ES-I3 (cell line): Measurements from ENCODE around the gene PC.

Experiments used
- H3K36me3 ChIP-seq: 2 replicates; pipeline ENCODE4 v1.6.1; 2013; ENCODE audit warnings: mild to moderate bottlenecking, low read length, control low read depth, moderate library complexity; ENCODE audit not compliant: insufficient read depth
- H3K4me1 ChIP-seq: 2 replicates; pipeline ENCODE4 v1.6.1; 2013; ENCODE audit warnings: mild to moderate bottlenecking, control low read depth, low read length; ENCODE audit not compliant: insufficient read depth
- H3K9ac ChIP-seq: 2 replicates; pipeline ENCODE4 v1.6.1; 2013; ENCODE audit warnings: low read depth, mild to moderate bottlenecking, low read length, moderate library complexity
- H3K9me3 ChIP-seq: 2 replicates; pipeline ENCODE4 v1.6.1; 2013; ENCODE audit warnings: mild to moderate bottlenecking, low read length, moderate library complexity; ENCODE audit not compliant: control insufficient read depth, insufficient read depth

PC gene

GRCh38 chr11:66919923-66920322 is 38.3 kb downstream of the PC start:
- H3K4me1 ChIP-seq: peaks cover 26% of the 10 kb centered on the region
- H3K36me3 ChIP-seq: no peaks in the 10 kb centered on the region
- no peaks in the 10 kb centered on the region for H3K9me3 ChIP-seq
- H3K9ac ChIP-seq: no peak overlapping the region

DNA sequence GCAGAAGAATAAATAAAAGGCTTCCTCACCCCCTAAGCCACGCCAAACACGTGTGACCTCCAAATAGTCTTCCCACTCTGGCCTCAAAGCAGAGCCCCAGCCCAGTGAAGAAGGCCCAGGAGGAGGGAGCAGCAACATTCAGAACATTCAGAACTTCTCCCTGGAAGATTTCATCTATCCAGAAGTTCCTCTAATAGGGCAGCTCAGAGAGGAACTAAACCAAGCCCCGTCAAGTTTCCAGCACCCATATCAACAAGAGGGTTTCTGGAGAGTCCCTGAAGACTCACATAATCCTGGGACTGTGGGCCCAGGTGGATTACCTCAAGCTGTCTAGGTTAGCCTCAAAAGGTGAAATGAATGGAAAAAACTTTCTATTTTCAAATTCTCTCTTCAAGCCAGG is 39.4 kb downstream of the PC start:
- Histone ChIP-seq H3K36me3 (no peaks in the 10 kb centered on the region), H3K9ac (no peak overlapping the region), H3K4me1 (peaks cover 26% of the 10 kb centered on the region)

DNA sequence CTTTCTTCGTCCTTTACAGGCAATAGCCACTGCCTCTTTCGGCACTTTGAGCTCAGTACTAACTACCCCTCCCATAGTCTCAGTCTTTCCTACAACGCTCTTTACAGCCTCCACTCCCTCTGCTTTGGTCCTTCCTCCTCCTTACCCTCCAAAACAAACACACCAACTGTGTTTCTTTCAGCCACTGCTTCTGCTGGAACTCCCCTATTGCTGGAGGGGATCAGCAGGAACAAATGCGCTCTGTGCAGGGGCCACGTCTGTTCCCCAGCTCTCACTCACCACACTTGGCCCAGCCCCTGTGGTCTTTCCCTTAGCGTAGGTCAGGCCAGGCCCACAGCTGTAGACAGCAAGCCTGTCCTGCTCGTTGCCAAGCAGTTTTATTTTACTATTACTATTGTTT is 42.3 kb downstream of the PC start:
- peaks cover 26% of the 10 kb centered on the region for H3K4me1 ChIP-seq
- no peak overlapping the region for H3K9ac ChIP-seq
- no peaks in the 10 kb centered on the region for H3K36me3 ChIP-seq
- no peaks in the 10 kb centered on the region for H3K9me3 ChIP-seq

More for the DNA sequence above, 39.4 kb downstream of the PC start:
- H3K9me3 ChIP-seq: no peaks in the 10 kb centered on the region

DNA sequence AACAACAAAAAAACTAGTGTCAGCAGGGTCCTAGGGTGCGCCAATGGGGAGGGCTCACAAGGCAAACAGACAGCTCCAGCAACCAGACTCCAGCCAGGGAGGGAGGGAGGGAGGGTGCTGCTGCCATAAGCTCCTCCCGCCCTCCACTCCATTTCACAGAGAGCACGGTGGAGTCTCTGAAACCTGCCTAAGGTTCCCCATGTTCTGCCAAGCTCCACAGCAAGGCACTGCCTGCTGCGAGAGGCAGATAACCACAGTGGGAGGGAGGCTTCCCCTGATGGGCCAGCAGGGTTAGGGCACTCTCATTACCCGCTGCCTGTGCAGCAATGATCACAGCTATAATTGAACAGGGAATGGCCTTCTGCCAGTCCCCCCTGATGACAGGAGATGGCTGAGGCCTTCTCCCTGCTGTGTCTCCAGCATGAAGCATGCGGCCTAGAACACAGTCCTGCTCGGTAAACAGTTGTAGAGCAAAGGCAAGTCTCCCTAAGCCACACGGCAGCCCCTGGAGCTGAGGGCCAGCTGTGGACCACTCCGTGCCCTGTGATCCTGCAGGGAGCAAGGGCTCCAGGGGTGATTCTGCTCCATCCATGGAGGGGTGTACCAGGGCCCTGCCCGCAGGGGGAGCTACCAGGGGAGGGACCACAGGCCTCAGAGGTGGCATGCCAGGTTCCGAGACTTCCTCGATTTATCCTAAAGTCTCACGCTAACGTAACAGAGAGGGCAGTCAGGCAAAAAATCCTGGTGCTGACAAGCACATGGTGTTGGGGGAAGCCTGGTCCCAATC is 42.9 kb downstream of the PC start:
- Histone ChIP-seq H3K36me3 (no peaks in the 10 kb centered on the region), H3K9me3 (no peaks in the 10 kb centered on the region), H3K4me1 (peaks cover 20% of the 10 kb centered on the region), H3K9ac (no peak overlapping the region)

- peaks cover 16% of the 10 kb centered on the region for H3K4me1 ChIP-seq
- H3K36me3 ChIP-seq: no peaks in the 10 kb centered on the region
- H3K9ac ChIP-seq: no peak overlapping the region
- H3K9me3 ChIP-seq: no peaks in the 10 kb centered on the region
Observed at GRCh38 chr11:66914505-66914904, 43.7 kb downstream of the PC start.

DNA sequence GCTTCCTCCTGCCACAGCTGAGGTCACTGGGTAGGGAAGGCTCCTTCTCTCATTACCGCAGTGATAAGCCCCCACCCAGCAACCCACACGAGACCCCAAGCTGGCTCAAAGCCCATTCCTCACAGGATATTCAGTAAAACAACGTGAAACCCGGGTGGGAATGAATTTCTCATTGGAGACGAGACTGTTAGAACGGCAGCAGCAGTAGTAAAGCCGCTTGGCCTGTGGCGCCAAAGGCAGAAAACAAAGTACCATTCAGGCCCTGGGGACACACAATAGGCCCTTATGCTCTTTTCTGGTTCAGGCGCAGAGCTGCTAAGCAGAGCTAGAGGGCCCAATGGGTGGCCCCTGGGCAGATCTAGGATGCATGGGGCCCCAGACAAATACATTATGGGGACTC is 45.3 kb downstream of the PC start:
- Histone ChIP-seq H3K9me3 (no peaks in the 10 kb centered on the region), H3K9ac (no peak overlapping the region), H3K36me3 (no peaks in the 10 kb centered on the region), H3K4me1 (peaks cover 16% of the 10 kb centered on the region)

DNA sequence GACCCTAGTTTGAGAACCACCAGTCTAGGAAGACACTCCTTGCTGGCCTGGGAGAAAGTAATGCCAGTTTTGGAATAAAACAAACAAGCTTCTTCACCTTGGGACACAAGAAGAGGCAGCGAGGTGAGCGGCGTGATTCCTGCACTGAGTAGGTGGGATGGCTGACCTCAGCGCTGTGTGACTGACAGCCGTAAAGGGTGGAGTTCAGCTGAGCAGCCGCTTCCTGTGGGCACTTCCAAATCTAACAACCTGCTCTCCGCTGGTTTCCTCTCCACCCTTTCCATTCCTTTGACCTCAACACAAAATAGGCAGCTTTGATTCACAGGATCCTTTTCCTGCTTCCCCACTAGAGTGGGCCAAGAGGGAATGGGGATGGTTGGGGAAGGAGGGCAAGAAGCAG is 45.8 kb downstream of the PC start:
- peaks cover 16% of the 10 kb centered on the region for H3K4me1 ChIP-seq
- no peaks in the 10 kb centered on the region for H3K9me3 ChIP-seq
- H3K9ac ChIP-seq: peak overlapping the region; percentile 11; the same call in 1 of the 2 replicates
- no peaks in the 10 kb centered on the region for H3K36me3 ChIP-seq

- Histone ChIP-seq H3K36me3 (no peaks in the 10 kb centered on the region), H3K4me1 (peaks cover 27% of the 10 kb centered on the region), H3K9me3 (no peaks in the 10 kb centered on the region), H3K9ac (no peak overlapping the region)
Observed at GRCh38 chr11:66910669-66911068, 47.5 kb downstream of the PC start.

DNA sequence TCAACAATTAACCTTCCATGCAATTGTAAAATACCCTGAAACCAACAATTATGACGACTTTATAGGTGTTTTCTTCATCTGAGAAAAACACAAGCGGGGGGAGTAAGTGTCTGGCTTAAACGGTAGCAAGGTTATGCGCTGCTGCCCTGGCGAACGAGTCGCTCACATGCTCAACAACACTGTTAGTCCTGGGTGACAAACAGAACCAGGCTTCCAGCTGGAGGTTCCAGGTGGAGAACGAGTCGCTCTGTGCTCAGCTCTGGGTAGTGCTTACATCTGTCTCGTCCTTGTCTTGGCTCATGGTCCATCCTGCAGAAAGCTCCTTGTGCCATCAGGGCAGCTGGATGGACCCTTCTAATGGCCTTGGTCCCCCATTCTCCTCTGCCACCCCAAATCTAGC is 48.2 kb downstream of the PC start:
- no peak overlapping the region for H3K9ac ChIP-seq
- H3K9me3 ChIP-seq: no peaks in the 10 kb centered on the region
- H3K4me1 ChIP-seq: peaks cover 31% of the 10 kb centered on the region
- no peaks in the 10 kb centered on the region for H3K36me3 ChIP-seq

GRCh38 chr11:66909181-66909580 is 49.0 kb downstream of the PC start:
- Histone ChIP-seq H3K36me3 (no peaks in the 10 kb centered on the region), H3K4me1 (peaks cover 40% of the 10 kb centered on the region), H3K9me3 (no peaks in the 10 kb centered on the region), H3K9ac (no peak overlapping the region)

DNA sequence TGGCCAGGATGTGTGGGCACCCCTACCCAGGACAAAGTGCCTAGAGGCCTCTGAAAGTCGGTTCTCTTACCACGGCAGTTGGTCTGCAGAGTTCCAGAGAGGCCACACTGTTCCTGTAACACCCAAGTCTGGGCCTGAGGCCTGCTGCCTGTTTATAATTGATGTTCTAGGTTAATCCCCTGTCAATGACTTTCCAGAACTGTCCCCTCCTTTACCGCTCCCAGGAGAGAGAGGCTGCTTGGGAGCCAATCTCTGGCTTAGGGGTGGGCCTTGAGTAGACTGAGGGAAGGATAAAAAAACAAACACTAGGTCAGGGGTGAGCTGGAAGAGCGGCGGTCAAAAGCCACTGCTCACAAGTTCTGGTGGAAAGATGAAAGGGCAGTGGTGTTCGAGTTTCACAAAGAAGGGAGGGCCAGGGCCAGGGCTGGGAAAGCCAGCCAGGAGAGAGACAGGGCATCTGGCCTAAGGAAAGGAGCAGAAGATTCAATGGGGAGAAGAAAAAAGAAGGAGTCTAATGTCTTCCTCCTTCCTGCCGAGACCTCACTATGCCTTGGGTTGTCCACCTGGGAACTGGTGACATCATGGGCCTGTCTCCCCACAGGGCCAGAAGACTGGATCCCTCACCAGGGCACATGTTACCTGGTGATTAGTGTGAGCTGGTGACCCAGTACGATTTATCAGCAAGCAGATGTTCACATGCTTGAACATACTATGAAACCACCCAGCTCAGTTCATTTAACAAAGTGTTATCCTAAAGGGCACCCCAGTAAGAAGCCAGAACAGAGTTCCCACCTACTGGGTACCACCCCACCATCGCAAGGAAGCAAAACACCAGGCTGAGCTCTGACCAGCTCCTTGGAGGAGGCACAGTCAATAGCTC is 50.2 kb downstream of the PC start:
- Histone ChIP-seq H3K4me1 (peaks cover 40% of the 10 kb centered on the region), H3K9ac (no peak overlapping the region), H3K9me3 (no peaks in the 10 kb centered on the region), H3K36me3 (no peaks in the 10 kb centered on the region)

GRCh38 chr11:66906061-66906733 is 52.0 kb downstream of the PC start:
- Histone ChIP-seq H3K9me3 (no peaks in the 10 kb centered on the region), H3K36me3 (no peaks in the 10 kb centered on the region), H3K4me1 (peaks cover 33% of the 10 kb centered on the region), H3K9ac (no peak overlapping the region)

- H3K36me3 ChIP-seq: no peaks in the 10 kb centered on the region
- H3K9ac ChIP-seq: no peak overlapping the region
- H3K4me1 ChIP-seq: peaks cover 33% of the 10 kb centered on the region
- H3K9me3 ChIP-seq: no peaks in the 10 kb centered on the region
Observed at GRCh38 chr11:66905631-66906030, 52.6 kb downstream of the PC start.

GRCh38 chr11:66904981-66905521 is 53.1 kb downstream of the PC start:
- Histone ChIP-seq H3K4me1 (peaks cover 33% of the 10 kb centered on the region), H3K9me3 (no peaks in the 10 kb centered on the region), H3K36me3 (no peaks in the 10 kb centered on the region), H3K9ac (no peak overlapping the region)
